ENCODE data around the gene MTM1.

MTM1 gene

DNA sequence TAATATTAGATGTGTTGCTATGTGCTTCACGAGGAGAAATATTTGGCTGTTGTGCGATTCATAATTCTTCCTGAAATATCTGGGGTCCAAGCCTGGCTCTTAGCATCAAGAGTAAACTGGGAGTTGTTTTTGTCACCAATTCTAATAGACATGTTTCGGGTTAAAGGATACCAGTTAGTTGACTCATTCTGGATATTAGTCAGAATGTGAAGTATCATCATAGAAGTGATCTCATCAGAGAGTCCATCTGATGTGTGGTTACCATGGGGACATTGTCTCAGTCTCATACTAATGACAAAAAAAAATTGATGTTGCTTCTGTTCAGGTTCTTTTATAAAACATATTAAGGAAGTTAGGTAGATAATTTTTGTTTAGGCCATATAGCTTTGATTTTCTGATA is 67.5 kb downstream of the MTM1 start:
- WGBS (ENCODE audit: insufficient coverage), result 80% methylated on average over 1 of the region's 3 CpGs
- Histone ChIP-seq H3K36me3 (ENCODE audit: control insufficient read depth in 4 of 4, insufficient read depth in 4 of 4, low read length in 3 of 4) (peaks cover 2 to 19% (median 4%) of the 10 kb centered on the region in 4 experiments), H3K27me3 (replicated peaks in 2 of 5; ENCODE audit: control insufficient read depth in 4 of 5, insufficient read depth in 5 of 5, low read length in 4 of 5) (peaks cover 0 to 2% (median 0%) of the 10 kb centered on the region in 5 experiments), H3K4me1 (ENCODE audit: control extremely low read depth in 1 of 4, control insufficient read depth in 4 of 4, insufficient read depth in 4 of 4, low read length in 3 of 4) (no peaks in the 10 kb centered on the region), H3K27ac (ENCODE audit: insufficient read depth in 1 of 2, low read depth in 1 of 2, low read length in 2 of 2, poor library complexity in 1 of 2, severe bottlenecking in 2 of 2) (no peak overlapping the region), H3K4me3 (ENCODE audit: control insufficient read depth in 1 of 7, extremely low read depth in 1 of 7, insufficient read depth in 4 of 7, low read depth in 2 of 7, low read length in 6 of 7) (no peak overlapping the region), H3K9me3 (ENCODE audit: control extremely low read depth in 1 of 5, control insufficient read depth in 4 of 5, insufficient read depth in 2 of 5, low read depth in 1 of 5, low read length in 4 of 5) (no peaks in the 10 kb centered on the region)
- ChIA-PET POLR2A (no interaction called here), CTCF (interaction anchor here (1.1 kb wide), 1 partner anchor 9 kb away, joined by 3 read pairs; no protein-coding TSS in a partner anchor)
- peak in 1 of 3 donors; percentile 7 for DNase-seq

DNA sequence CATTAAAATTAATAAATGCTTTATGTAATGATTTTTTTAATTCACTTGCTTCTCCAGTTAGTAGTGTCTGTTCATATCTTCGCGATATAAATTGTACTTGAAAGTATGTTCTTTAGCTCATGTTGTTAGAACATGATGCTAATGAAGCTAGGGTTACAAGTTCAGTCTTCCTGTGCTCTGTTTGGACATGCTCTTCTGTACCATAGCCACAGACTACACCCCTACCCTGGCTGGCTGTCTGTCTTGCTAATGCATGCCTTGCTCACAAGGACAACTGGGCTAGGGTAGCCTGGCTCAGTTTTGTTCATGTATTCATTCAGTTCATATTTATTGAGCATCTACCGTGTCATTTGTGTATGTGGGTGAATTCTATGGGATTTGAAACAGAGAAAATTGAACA is 74.0 kb downstream of the MTM1 start:
- POLR2A ChIA-PET, result no interaction called here
- 67% methylated on average over 1 of the region's 3 CpGs for WGBS (ENCODE audit: insufficient coverage)
- peaks cover 0 to 42% (median 13%) of the 10 kb centered on the region in 4 experiments for H3K36me3 ChIP-seq (ENCODE audit: control insufficient read depth in 4 of 4, insufficient read depth in 4 of 4, low read length in 3 of 4)

DNA sequence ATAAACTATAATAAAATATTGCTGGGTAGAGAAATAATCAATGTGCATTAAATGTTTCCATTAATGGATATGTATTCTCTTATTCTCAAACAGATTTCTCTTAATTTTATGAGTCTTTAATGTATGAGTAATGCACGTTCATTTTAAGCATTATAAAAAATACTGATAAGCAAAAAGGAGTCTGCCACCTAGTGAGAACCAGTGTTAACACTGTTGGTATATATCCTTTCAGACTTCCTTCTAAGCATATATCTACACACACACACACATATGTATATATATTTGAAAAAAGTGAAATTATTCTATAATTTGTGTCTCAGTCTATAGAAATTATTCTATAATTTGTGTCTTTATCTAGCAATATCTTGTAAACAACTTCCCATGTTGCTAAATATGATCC is 74.8 kb downstream of the MTM1 start:
- H3K4me1 ChIP-seq (ENCODE audit: control extremely low read depth in 1 of 4, control insufficient read depth in 4 of 4, insufficient read depth in 4 of 4, low read length in 3 of 4), result no peaks in the 10 kb centered on the region
- H3K27ac ChIP-seq (ENCODE audit: insufficient read depth in 1 of 2, low read depth in 1 of 2, low read length in 2 of 2, poor library complexity in 1 of 2, severe bottlenecking in 2 of 2), result no peak overlapping the region
- no CpG with 5 or more reads among the region's 1 CpG for WGBS (ENCODE audit: insufficient coverage)
- peaks cover 2 to 41% (median 13%) of the 10 kb centered on the region in 4 experiments for H3K36me3 ChIP-seq (ENCODE audit: control insufficient read depth in 4 of 4, insufficient read depth in 4 of 4, low read length in 3 of 4)
- CTCF ChIA-PET, result interaction anchor here (1.5 kb wide), 1 partner anchor 99 kb away, joined by 6 read pairs; no protein-coding TSS in a partner anchor
- DNase-seq, result peak; percentile 6 to 39 (median 37)
- no peaks in the 10 kb centered on the region for H3K9me3 ChIP-seq (ENCODE audit: control extremely low read depth in 1 of 5, control insufficient read depth in 4 of 5, insufficient read depth in 2 of 5, low read depth in 1 of 5, low read length in 4 of 5)
- POLR2A ChIA-PET, result no interaction called here
- H3K27me3 ChIP-seq (replicated peaks in 2 of 5; ENCODE audit: control insufficient read depth in 4 of 5, insufficient read depth in 5 of 5, low read length in 4 of 5), result peaks cover 0 to 2% (median 0%) of the 10 kb centered on the region in 5 experiments
- H3K4me3 ChIP-seq (ENCODE audit: control insufficient read depth in 1 of 7, extremely low read depth in 1 of 7, insufficient read depth in 4 of 7, low read depth in 2 of 7, low read length in 6 of 7), result no peak overlapping the region

More for the DNA sequence above, 74.0 kb downstream of the MTM1 start:
- Histone ChIP-seq H3K27ac (ENCODE audit: insufficient read depth in 1 of 2, low read depth in 1 of 2, low read length in 2 of 2, poor library complexity in 1 of 2, severe bottlenecking in 2 of 2) (no peak overlapping the region), H3K4me3 (ENCODE audit: control insufficient read depth in 1 of 7, extremely low read depth in 1 of 7, insufficient read depth in 4 of 7, low read depth in 2 of 7, low read length in 6 of 7) (no peak overlapping the region), H3K4me1 (ENCODE audit: control extremely low read depth in 1 of 4, control insufficient read depth in 4 of 4, insufficient read depth in 4 of 4, low read length in 3 of 4) (no peaks in the 10 kb centered on the region), H3K9me3 (ENCODE audit: control extremely low read depth in 1 of 5, control insufficient read depth in 4 of 5, insufficient read depth in 2 of 5, low read depth in 1 of 5, low read length in 4 of 5) (no peaks in the 10 kb centered on the region), H3K27me3 (replicated peaks in 2 of 5; ENCODE audit: control insufficient read depth in 4 of 5, insufficient read depth in 5 of 5, low read length in 4 of 5) (peaks cover 0 to 2% (median 0%) of the 10 kb centered on the region in 5 experiments)
- DNase-seq, result no peak
- CTCF ChIA-PET, result no interaction called here

DNA sequence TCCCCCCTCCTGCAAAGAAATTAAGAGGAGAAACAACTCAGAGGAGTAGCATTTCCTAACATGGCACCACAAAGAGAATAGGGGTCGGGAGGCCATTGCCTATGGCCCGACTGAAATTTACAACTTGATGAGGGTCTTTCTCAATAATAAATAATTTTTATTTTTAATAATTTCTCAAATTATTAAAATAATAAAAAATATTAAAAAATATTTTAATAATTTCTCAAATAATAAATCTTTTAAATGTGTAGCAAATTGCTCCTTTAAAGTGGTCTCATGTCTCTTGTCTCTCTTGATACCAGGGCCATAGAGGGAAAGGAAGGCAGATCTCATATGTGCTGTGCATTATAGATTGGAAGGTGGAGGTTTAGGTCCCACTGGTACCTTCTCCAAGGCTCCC is 75.5 kb downstream of the MTM1 start:
- Histone ChIP-seq H3K9me3 (ENCODE audit: control extremely low read depth in 1 of 5, control insufficient read depth in 4 of 5, insufficient read depth in 2 of 5, low read depth in 1 of 5, low read length in 4 of 5) (no peaks in the 10 kb centered on the region), H3K27me3 (replicated peaks in 2 of 5; ENCODE audit: control insufficient read depth in 4 of 5, insufficient read depth in 5 of 5, low read length in 4 of 5) (peaks cover 0 to under 1% (median 0%) of the 10 kb centered on the region in 5 experiments), H3K27ac (ENCODE audit: insufficient read depth in 1 of 2, low read depth in 1 of 2, low read length in 2 of 2, poor library complexity in 1 of 2, severe bottlenecking in 2 of 2) (no peak overlapping the region), H3K36me3 (ENCODE audit: control insufficient read depth in 4 of 4, insufficient read depth in 4 of 4, low read length in 3 of 4) (peaks cover 2 to 42% (median 15%) of the 10 kb centered on the region in 4 experiments), H3K4me1 (ENCODE audit: control extremely low read depth in 1 of 4, control insufficient read depth in 4 of 4, insufficient read depth in 4 of 4, low read length in 3 of 4) (no peaks in the 10 kb centered on the region), H3K4me3 (ENCODE audit: control insufficient read depth in 1 of 7, extremely low read depth in 1 of 7, insufficient read depth in 4 of 7, low read depth in 2 of 7, low read length in 6 of 7) (no peak overlapping the region)
- CTCF ChIA-PET, result interaction anchor here (1.3 to 1.5 kb wide), 3 partner anchors 23 to 99 kb away, joined by 3 to 6 read pairs (median 3); no protein-coding TSS in a partner anchor
- POLR2A ChIA-PET, result interaction anchor here (0.6 kb wide), 1 partner anchor 24 kb away, joined by 6 read pairs; no protein-coding TSS in a partner anchor
- no peak for DNase-seq
- no CpG with 5 or more reads among the region's 2 CpGs for WGBS (ENCODE audit: insufficient coverage)

DNA sequence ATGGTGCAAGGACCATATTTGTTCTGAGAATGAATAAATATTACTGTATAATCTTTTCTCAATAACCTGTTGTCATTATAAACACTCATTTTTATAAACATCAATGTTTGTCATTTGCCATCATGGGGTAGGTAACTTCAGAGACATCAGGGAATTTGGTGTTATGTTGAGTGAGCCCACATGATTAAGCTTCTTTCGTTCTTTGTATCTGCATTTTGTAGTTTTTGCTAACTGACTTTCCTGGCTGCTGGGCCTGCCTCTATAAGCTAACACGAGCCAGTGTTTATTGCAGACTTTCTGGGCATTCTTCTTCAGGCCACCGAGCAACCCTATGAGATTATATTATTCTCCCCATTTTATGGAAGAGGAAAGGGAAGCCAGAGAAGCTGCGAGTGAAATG is 76.0 kb downstream of the MTM1 start:
- Histone ChIP-seq H3K27me3 (replicated peaks in 2 of 5; ENCODE audit: control insufficient read depth in 4 of 5, insufficient read depth in 5 of 5, low read length in 4 of 5) (no peaks in the 10 kb centered on the region), H3K9me3 (ENCODE audit: control extremely low read depth in 1 of 5, control insufficient read depth in 4 of 5, insufficient read depth in 2 of 5, low read depth in 1 of 5, low read length in 4 of 5) (no peaks in the 10 kb centered on the region), H3K36me3 (ENCODE audit: control insufficient read depth in 4 of 4, insufficient read depth in 4 of 4, low read length in 3 of 4) (peaks cover 2 to 40% (median 15%) of the 10 kb centered on the region in 4 experiments), H3K4me3 (ENCODE audit: control insufficient read depth in 1 of 7, extremely low read depth in 1 of 7, insufficient read depth in 4 of 7, low read depth in 2 of 7, low read length in 6 of 7) (no peak overlapping the region), H3K4me1 (ENCODE audit: control extremely low read depth in 1 of 4, control insufficient read depth in 4 of 4, insufficient read depth in 4 of 4, low read length in 3 of 4) (no peaks in the 10 kb centered on the region), H3K27ac (ENCODE audit: insufficient read depth in 1 of 2, low read depth in 1 of 2, low read length in 2 of 2, poor library complexity in 1 of 2, severe bottlenecking in 2 of 2) (no peak overlapping the region)
- ChIA-PET CTCF (interaction anchor here (1.0 to 1.7 kb wide), 5 partner anchors 9 to 100 kb away, joined by 3 to 6 read pairs (median 3); no protein-coding TSS in a partner anchor), POLR2A (interaction anchor here (0.6 kb wide), 1 partner anchor 24 kb away, joined by 6 read pairs; no protein-coding TSS in a partner anchor)
- WGBS (ENCODE audit: insufficient coverage), result 78% methylated on average over 1 of the region's 4 CpGs
- peak in 2 of 3 donors; percentile 6 to 12 for DNase-seq

DNA sequence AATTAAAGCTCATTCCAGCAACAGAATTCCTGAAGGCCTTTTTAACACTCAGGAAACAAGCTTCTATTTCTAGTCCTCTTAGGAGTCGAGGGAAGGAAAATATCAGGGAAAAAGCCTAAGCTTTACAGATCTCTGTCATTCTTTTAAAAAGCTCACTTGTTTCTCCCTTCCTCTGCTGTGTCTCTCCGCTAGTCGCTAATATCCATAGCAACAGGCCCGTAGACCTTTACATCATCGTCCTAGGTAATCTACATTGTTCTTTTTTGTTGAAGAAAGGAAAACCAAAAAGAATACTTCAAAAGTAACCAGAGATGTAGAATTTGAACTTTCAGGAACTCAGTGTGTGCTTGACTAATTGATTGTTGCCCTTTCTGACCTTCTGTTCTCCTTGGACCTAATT is 78.9 kb downstream of the MTM1 start:
- peaks cover 6 to 38% (median 14%) of the 10 kb centered on the region in 4 experiments for H3K36me3 ChIP-seq (ENCODE audit: control insufficient read depth in 4 of 4, insufficient read depth in 4 of 4, low read length in 3 of 4)
- no peak for DNase-seq
- POLR2A ChIA-PET, result no interaction called here
- no peaks in the 10 kb centered on the region for H3K4me1 ChIP-seq (ENCODE audit: control extremely low read depth in 1 of 4, control insufficient read depth in 4 of 4, insufficient read depth in 4 of 4, low read length in 3 of 4)
- H3K27ac ChIP-seq (ENCODE audit: insufficient read depth in 1 of 2, low read depth in 1 of 2, low read length in 2 of 2, poor library complexity in 1 of 2, severe bottlenecking in 2 of 2), result no peak overlapping the region
- no peaks in the 10 kb centered on the region for H3K9me3 ChIP-seq (ENCODE audit: control extremely low read depth in 1 of 5, control insufficient read depth in 4 of 5, insufficient read depth in 2 of 5, low read depth in 1 of 5, low read length in 4 of 5)
- no peaks in the 10 kb centered on the region for H3K27me3 ChIP-seq (replicated peaks in 2 of 5; ENCODE audit: control insufficient read depth in 4 of 5, insufficient read depth in 5 of 5, low read length in 4 of 5)
- H3K4me3 ChIP-seq (ENCODE audit: control insufficient read depth in 1 of 7, extremely low read depth in 1 of 7, insufficient read depth in 4 of 7, low read depth in 2 of 7, low read length in 6 of 7), result no peak overlapping the region
- CTCF ChIA-PET, result no interaction called here
- WGBS (ENCODE audit: insufficient coverage), result 80% methylated on average over 3 of the region's 5 CpGs

DNA sequence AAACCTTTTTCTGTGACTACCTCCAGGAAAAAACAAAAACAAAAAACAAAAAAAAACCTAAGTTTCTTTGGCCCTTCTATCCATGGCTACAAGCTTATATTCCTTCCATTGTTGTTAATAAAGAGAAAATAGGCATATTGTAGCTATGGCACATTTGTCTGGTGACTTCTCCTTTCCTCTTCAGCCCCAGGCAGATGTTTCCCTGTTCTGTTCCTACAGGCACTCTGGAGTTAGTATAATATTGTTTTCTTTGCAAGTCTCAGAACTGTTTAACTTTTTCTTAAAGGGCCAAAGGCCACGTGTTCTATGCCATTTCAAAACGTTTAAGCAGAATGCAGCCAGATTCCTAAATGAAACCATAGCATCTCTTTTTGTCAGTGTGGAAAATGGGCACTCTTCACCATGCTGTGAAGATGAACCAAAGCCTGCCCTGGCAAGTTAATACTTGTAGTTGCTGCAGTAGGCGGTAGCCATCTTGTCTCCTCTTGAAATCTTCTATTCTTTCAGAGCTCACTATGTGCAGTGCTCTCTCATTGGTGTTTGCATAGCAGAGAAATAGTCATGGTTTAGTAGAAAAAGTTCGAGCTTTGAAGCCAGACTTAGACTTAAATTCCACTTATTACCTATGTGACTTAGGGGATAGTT is 80.0 kb downstream of the MTM1 start:
- Histone ChIP-seq H3K27ac (ENCODE audit: insufficient read depth in 1 of 2, low read depth in 1 of 2, low read length in 2 of 2, poor library complexity in 1 of 2, severe bottlenecking in 2 of 2) (no peak overlapping the region), H3K27me3 (replicated peaks in 2 of 5; ENCODE audit: control insufficient read depth in 4 of 5, insufficient read depth in 5 of 5, low read length in 4 of 5) (no peaks in the 10 kb centered on the region), H3K4me1 (ENCODE audit: control extremely low read depth in 1 of 4, control insufficient read depth in 4 of 4, insufficient read depth in 4 of 4, low read length in 3 of 4) (no peaks in the 10 kb centered on the region), H3K4me3 (ENCODE audit: control insufficient read depth in 1 of 7, extremely low read depth in 1 of 7, insufficient read depth in 4 of 7, low read depth in 2 of 7, low read length in 6 of 7) (no peak overlapping the region), H3K9me3 (ENCODE audit: control extremely low read depth in 1 of 5, control insufficient read depth in 4 of 5, insufficient read depth in 2 of 5, low read depth in 1 of 5, low read length in 4 of 5) (no peaks in the 10 kb centered on the region), H3K36me3 (ENCODE audit: control insufficient read depth in 4 of 4, insufficient read depth in 4 of 4, low read length in 3 of 4) (peaks cover 6 to 44% (median 16%) of the 10 kb centered on the region in 4 experiments)
- peak in 2 of 3 donors; percentile 2 to 3 for DNase-seq
- CTCF ChIA-PET, result interaction anchor here (0.9 to 1.2 kb wide), 2 partner anchors 12 to 39 kb away, joined by 3 read pairs; no protein-coding TSS in a partner anchor
- POLR2A ChIA-PET, result no interaction called here
- 58% methylated on average over 3 of the region's 4 CpGs for WGBS (ENCODE audit: insufficient coverage)
